GM12801 (cell line): Measurements from ENCODE around the gene PTGER1.

Experiments used
- CTCF ChIP-seq: IDR thresholded peaks from one replicate; pipeline ENCODE4 v1.5.1; 2011; ENCODE audit warnings: control low read depth; ENCODE audit not compliant: insufficient read length; ENCODE audit errors: extremely low read depth

The PTGER1 gene

GRCh38 chr19:14470031-14470876 is 4.9 kb downstream of the PTGER1 start:
- no peak for TF ChIP-seq CTCF

- no peak for TF ChIP-seq CTCF
Measured at GRCh38 chr19:14467816-14468215, 7.3 kb downstream of the PTGER1 start.

- no peak for TF ChIP-seq CTCF
Measured at GRCh38 chr19:14467391-14467790, 7.8 kb downstream of the PTGER1 start.

- no peak for TF ChIP-seq CTCF
Measured at GRCh38 chr19:14463747-14464146, 11.4 kb downstream of the PTGER1 start.

GRCh38 chr19:14460935-14461334 is 14.2 kb downstream of the PTGER1 start:
- no peak for TF ChIP-seq CTCF

- no peak for TF ChIP-seq CTCF
Measured at GRCh38 chr19:14459703-14460102, 15.5 kb downstream of the PTGER1 start.

- TF ChIP-seq CTCF: no peak
Measured at GRCh38 chr19:14450876-14451275, 24.3 kb downstream of the PTGER1 start.
